Spleen (tissue), 11 donors: ENCODE results near the gene PTCD3. TPM values are rescaled to one million over a fixed set of nuclear protein-coding genes. Genes with fewer than 3 reads are reported as not detected.

Experiments
- DNase-seq: peaks from one replicate; pipeline ENCODE4 v3.0.0-alpha.2; 2020
- H3K27ac ChIP-seq, 8 donors: fragments of 200-600 bp; sonication (generic) in 7 of 8; 1 replicate in 4 of 8; 2 replicates in 4 of 8; pipeline versions ENCODE4 v1.5.0 to v1.8.0; 2016 to 2021; ENCODE audit warnings: inconsistent platforms in 4 of 8, mild to moderate bottlenecking in 4 of 8, moderate library complexity in 1 of 8
- H3K27me3 ChIP-seq, 7 donors: fragments of 200-600 bp; sonication (generic) in 6 of 7; replicated peaks in 1 of 7; 1 replicate in 4 of 7; 2 replicates in 3 of 7; pipeline versions ENCODE4 v1.5.0 to v1.8.0; 2016 to 2021; ENCODE audit warnings: inconsistent platforms in 3 of 7, mild to moderate bottlenecking in 1 of 7
- H3K36me3 ChIP-seq, 6 donors: fragments of 200-600 bp; sonication (generic) in 5 of 6; 1 replicate in 4 of 6; 2 replicates in 2 of 6; pipeline versions ENCODE4 v1.5.0 to v1.8.0; 2016 to 2021; ENCODE audit warnings: inconsistent platforms in 2 of 6
- H3K4me1 ChIP-seq, 6 donors: fragments of 200-600 bp; sonication (generic) in 5 of 6; 1 replicate in 3 of 6; 2 replicates in 3 of 6; pipeline versions ENCODE4 v1.5.0 to v1.8.0; 2016 to 2021; ENCODE audit warnings: inconsistent platforms in 3 of 6
- H3K4me3 ChIP-seq, 8 donors: fragments of 200-600 bp; sonication (generic) in 7 of 8; 1 replicate in 4 of 8; 2 replicates in 4 of 8; pipeline versions ENCODE4 v1.5.0 to v1.8.0; 2016 to 2021; ENCODE audit warnings: inconsistent platforms in 4 of 8, mild to moderate bottlenecking in 4 of 8, moderate library complexity in 2 of 8
- H3K9me3 ChIP-seq, 8 donors: fragments of 200-600 bp; sonication (generic) in 7 of 8; 1 replicate in 4 of 8; 2 replicates in 4 of 8; pipeline versions ENCODE4 v1.5.0 to v1.8.0; 2016 to 2021; ENCODE audit warnings: inconsistent platforms in 4 of 8
- POLR2A ChIP-seq, 3 donors: fragments of 450-650 bp; IDR thresholded peaks; one replicate each; pipeline ENCODE4 v1.5.1; 2017; ENCODE audit warnings: antibody characterized with exemption in 3 of 3, mild to moderate bottlenecking in 1 of 3
- POLR2AphosphoS5 ChIP-seq, 3 donors: sonication (generic); formaldehyde crosslinking; IDR thresholded peaks; one replicate each; pipeline ENCODE4 v1.5.1; 2017; ENCODE audit warnings: antibody characterized with exemption in 3 of 3
- WGBS, 5 donors: extraction: QIAGEN DNeasy Blood & Tissue Kit in 3 of 5; methylation state at CpG; one replicate each; pipeline versions ENCODE4 v1.1.5 to v1.1.7; 2013 to 2018; 5-methylcytosine and 5-hydroxymethylcytosine counted together
- intact Hi-C: fragments of 100-400 bp; cut with DNase I; formaldehyde crosslinking; loops from one replicate; pipeline ENCODE4 v1.15.0; 2023; ENCODE audit warnings: low total_unique reads
- polyA plus RNA-seq, 3 donors: library from polyadenylated mRNA; stranded (reverse); fragments of 200-250 nt; gene quantifications; one replicate each; pipeline ENCODE4 v1.2.1, GENCODE V29; 2013
- total RNA-seq, 7 donors: library from RNA; depleted of rRNA in 3 of 7; stranded (reverse); fragments of >200 nt in 3 of 7; fragmentation: NEBNext Ultra II Directional in 4 of 7; extraction: Animal tissue kit (Norgen Biotek cat#: 25700) in 4 of 7; gene quantifications; one replicate each; pipeline versions ENCODE4 v1.1.0 to v1.2.1, GENCODE V29; 2016 to 2021
- TF ChIP-seq, protein P1 (sequence below), 11 experiments: fragments of 200-600 bp in 7 of 11; fragments of 450-650 bp in 4 of 11; sonication (generic) in 4 of 11; IDR thresholded peaks in 8 of 11; conservative IDR thresholded peaks in 3 of 11; 1 replicate in 7 of 11; 2 replicates in 4 of 11; pipeline versions ENCODE4 v1.4.0 to v1.8.0; 2016 to 2021; ENCODE audit warnings: antibody characterized with exemption in 11 of 11, inconsistent platforms in 4 of 11, mild to moderate bottlenecking in 1 of 11
- donor health status: healthy with polysubstance abuse.
- donor health status: DM: no; HTN: no; CAD: no; lungs with moderate emphysema.
- donor health status: DM: no; HTN: no; CAD: no.
- donor health status: Bipolar disorder and iron deficiency.
- donor health status: healthy.
- donor health status: DM: no; HTN: no; CAD: no.
- donor health status: DM: yes; HTN: yes; CAD: no.

The PTCD3 gene
- total and polyA plus RNA-seq, 10 donors: 29.8 to 126 (median 98.8) TPM

DNA sequence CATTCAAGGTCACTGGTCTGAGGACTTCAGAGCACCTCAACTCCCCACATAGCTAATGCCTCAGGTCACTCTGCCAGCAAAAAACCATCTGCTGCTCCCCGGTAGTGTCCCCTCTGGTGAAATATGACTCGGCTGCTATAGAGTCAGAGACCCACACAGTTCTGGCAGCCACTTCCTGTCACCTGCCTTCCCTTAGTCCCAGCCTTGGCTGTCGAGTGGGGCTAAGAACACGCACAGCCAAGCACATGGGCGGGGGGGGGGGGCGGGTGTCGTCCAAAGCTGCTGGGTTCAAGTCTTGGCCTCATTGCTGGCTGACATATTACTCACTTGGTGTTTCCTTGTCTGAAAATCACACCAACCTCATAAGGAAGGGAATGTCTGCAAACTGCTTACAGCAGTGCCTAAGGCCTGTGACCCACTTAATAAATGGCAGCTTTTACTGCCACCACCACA is 37.9 kb upstream of the PTCD3 start:
- 17 to 47% (median 26%) methylated on average over 6 to 7 of the region's 7 CpGs for WGBS, 5 donors
- Histone ChIP-seq H3K27me3 (no peaks in the 10 kb centered on the region), H3K9me3 (peaks cover 0 to 8% (median 2%) of the 10 kb centered on the region in 8 donors), H3K27ac (peak overlapping the region in 4 of 8 donors; percentile 9 to 47 (median 31)), H3K4me3 (no peak overlapping the region), H3K36me3 (peaks cover 9 to 74% (median 54%) of the 10 kb centered on the region in 6 donors), H3K4me1 (peaks cover 10 to 44% (median 36%) of the 10 kb centered on the region in 6 donors)
- intact Hi-C loops: no loop called here
- no peak for DNase-seq
- TF ChIP-seq, protein P1, sequence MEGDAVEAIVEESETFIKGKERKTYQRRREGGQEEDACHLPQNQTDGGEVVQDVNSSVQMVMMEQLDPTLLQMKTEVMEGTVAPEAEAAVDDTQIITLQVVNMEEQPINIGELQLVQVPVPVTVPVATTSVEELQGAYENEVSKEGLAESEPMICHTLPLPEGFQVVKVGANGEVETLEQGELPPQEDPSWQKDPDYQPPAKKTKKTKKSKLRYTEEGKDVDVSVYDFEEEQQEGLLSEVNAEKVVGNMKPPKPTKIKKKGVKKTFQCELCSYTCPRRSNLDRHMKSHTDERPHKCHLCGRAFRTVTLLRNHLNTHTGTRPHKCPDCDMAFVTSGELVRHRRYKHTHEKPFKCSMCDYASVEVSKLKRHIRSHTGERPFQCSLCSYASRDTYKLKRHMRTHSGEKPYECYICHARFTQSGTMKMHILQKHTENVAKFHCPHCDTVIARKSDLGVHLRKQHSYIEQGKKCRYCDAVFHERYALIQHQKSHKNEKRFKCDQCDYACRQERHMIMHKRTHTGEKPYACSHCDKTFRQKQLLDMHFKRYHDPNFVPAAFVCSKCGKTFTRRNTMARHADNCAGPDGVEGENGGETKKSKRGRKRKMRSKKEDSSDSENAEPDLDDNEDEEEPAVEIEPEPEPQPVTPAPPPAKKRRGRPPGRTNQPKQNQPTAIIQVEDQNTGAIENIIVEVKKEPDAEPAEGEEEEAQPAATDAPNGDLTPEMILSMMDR (IDR thresholded peaks at IDR 0.05 in 8 of 11, conservative IDR thresholded peaks at IDR 0.05 in 3 of 11): no peak
- TF ChIP-seq POLR2A (IDR thresholded peaks at IDR 0.05) (no peak), POLR2AphosphoS5 (IDR thresholded peaks at IDR 0.05) (no peak)

DNA sequence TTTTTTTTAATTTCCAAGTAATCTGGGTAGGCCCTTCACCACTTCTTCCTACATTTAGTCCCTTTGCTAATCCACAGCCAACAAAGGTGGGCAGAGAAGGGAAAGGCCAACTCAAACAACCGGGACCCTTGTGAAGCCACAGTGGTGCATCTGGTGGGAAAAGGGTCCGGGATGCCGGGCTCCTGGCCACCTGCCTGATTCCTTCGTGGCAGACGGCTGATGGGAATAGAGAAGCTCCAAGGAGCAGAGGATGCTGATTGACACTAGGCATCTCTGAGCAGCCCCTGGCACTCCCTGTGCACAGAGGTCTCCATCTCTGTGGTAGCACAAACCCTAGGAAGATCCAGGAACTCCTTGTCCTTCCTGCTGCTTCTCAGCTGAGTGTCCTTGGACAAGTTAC is 37.4 kb upstream of the PTCD3 start:
- 89 to 98% (median 96%) methylated on average over 5 of the region's 5 CpGs for WGBS, 5 donors
- TF ChIP-seq, protein P1 (IDR thresholded peaks at IDR 0.05 in 8 of 11, conservative IDR thresholded peaks at IDR 0.05 in 3 of 11): no peak
- TF ChIP-seq POLR2A (IDR thresholded peaks at IDR 0.05): no peak
- no peak for TF ChIP-seq POLR2AphosphoS5 (IDR thresholded peaks at IDR 0.05)
- intact Hi-C loops: no loop called here
- Histone ChIP-seq H3K4me1 (peaks cover 10 to 49% (median 41%) of the 10 kb centered on the region in 6 donors), H3K4me3 (no peak overlapping the region), H3K27me3 (no peaks in the 10 kb centered on the region), H3K27ac (peak overlapping the region in 4 of 8 donors; percentile 9 to 47 (median 31)), H3K9me3 (peaks cover 0 to 3% (median under 1%) of the 10 kb centered on the region in 8 donors), H3K36me3 (peaks cover 7 to 74% (median 49%) of the 10 kb centered on the region in 6 donors)
- DNase-seq: no peak

DNA sequence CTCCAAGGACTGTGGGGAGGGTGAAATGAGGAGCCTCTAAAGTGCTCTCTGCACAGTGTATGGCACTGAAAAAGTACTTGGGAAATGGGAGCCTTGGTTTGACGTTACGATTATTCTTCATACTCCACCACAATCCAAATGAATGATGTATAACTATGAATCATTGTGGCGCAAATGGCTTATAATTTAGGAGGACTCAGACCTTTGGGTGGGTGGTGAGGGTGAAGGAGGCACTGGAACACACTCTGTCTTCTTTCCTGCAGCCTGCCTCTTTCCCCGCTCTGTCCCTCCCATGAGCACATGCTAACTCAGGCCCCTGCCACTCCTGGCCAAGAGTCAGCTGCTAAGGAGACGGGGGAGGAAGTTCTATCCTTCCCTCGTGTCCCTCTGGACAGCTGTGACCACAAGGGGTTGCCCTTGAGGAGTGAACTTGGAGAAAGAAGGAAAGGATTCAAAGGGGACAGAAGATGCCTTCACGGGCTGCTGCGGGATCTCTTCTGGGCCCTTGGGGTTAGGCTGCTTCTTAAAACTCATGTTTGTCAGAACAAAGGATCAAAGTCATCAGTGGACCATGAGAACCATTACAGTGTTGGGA is 36.8 kb upstream of the PTCD3 start:
- 69 to 83% (median 71%) methylated on average over 8 of the region's 8 CpGs for WGBS, 5 donors
- Histone ChIP-seq H3K27me3 (no peaks in the 10 kb centered on the region), H3K4me1 (peaks cover 10 to 54% (median 41%) of the 10 kb centered on the region in 6 donors), H3K36me3 (peaks cover 5 to 74% (median 44%) of the 10 kb centered on the region in 6 donors), H3K4me3 (no peak overlapping the region), H3K27ac (peak overlapping the region in 1 of 8 donors; percentile 42), H3K9me3 (no peaks in the 10 kb centered on the region)
- DNase-seq: no peak
- peak in 2 of 3 donors; percentile 15 to 37 for TF ChIP-seq POLR2AphosphoS5 (IDR thresholded peaks at IDR 0.05)
- TF ChIP-seq, protein P1 (IDR thresholded peaks at IDR 0.05 in 8 of 11, conservative IDR thresholded peaks at IDR 0.05 in 3 of 11): no peak
- intact Hi-C loops: no loop called here

DNA sequence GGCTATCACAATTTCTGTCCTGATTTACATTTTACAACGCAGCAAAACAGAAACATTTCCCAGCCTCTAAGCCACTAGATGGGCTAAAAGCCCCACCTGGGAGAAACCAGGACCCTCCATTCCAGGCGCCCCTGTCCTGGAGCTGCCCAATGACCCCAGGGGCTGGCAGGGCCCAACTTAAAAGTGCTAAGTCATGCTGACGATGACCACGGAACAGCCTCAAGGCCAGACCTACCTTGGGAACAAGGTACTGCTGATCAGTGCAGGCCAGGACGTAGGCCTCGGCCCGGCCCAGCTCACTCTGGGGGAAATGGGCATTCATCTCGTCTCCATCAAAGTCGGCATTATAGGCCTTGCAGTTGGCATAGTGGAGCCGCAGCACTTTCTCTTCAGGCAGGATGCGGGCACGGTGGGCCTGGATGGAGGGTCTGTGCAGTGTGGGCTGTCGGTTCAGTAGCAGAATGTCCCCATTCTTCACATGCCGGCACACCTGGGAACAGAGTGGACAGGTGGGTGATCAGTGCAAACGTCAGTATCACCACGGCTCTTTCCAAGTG is 36.2 kb upstream of the PTCD3 start:
- 96 to 100% (median 97%) methylated on average over 13 to 16 of the region's 16 CpGs for WGBS, 5 donors
- no peak for DNase-seq
- no peaks in the 10 kb centered on the region for H3K9me3 ChIP-seq
- intact Hi-C loops: loop anchor here (10.0 kb wide), 1 partner anchor 345 kb away; no protein-coding TSS in a partner anchor
- TF ChIP-seq, protein P1 (IDR thresholded peaks at IDR 0.05 in 8 of 11, conservative IDR thresholded peaks at IDR 0.05 in 3 of 11): no peak
- TF ChIP-seq POLR2AphosphoS5 (IDR thresholded peaks at IDR 0.05) (no peak), POLR2A (IDR thresholded peaks at IDR 0.05) (no peak)
- H3K4me1 ChIP-seq: peaks cover 10 to 55% (median 41%) of the 10 kb centered on the region in 6 donors
- H3K36me3 ChIP-seq: peaks cover 5 to 74% (median 40%) of the 10 kb centered on the region in 6 donors
- H3K27ac ChIP-seq: no peak overlapping the region
- H3K4me3 ChIP-seq: no peak overlapping the region
- no peaks in the 10 kb centered on the region for H3K27me3 ChIP-seq
